RPMI8226 (cell line): Measurements from ENCODE around the gene LRP1.

ENCODE experiments used
- DNase-seq: peaks from one replicate; pipeline ENCODE4 v3.0.0-alpha.2; 2015

LRP1 gene

DNA sequence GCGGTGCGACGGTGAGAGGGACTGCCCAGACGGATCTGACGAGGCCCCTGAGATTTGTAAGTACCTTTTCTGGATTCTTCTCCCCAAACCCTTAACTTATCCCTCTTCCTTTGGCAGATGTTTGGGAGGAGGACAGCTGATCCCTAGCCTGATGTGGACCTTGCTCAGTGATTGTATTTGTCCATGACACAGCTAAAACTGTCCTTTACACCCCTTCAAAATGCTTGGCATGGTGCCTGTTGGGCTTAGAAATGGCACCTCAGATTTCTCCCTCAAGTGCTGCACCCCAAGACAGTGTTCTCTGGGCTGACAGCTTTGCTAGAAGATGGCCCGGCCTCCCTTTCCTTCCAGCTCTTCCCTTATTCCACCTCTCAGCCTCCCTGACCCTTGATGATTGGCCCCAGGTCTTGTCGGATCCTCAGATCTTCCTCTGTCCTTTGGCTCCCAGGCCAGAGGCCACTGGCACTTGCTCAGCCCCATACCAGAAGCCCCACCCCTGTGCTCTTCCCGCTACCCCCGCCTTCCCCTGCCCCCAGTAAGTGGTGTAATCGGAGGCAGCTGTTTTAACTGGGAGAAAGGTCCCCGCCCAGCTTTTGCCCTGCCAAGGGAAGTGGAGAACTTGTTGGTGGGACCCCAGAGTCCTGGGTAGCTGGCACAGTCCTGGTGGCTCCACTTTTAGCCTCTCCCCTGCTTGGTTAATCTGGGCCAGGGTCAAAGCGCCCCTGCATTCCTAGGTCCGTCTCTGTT, 10.4 kb downstream of the LRP1 start:
- no peak for DNase-seq

DNA sequence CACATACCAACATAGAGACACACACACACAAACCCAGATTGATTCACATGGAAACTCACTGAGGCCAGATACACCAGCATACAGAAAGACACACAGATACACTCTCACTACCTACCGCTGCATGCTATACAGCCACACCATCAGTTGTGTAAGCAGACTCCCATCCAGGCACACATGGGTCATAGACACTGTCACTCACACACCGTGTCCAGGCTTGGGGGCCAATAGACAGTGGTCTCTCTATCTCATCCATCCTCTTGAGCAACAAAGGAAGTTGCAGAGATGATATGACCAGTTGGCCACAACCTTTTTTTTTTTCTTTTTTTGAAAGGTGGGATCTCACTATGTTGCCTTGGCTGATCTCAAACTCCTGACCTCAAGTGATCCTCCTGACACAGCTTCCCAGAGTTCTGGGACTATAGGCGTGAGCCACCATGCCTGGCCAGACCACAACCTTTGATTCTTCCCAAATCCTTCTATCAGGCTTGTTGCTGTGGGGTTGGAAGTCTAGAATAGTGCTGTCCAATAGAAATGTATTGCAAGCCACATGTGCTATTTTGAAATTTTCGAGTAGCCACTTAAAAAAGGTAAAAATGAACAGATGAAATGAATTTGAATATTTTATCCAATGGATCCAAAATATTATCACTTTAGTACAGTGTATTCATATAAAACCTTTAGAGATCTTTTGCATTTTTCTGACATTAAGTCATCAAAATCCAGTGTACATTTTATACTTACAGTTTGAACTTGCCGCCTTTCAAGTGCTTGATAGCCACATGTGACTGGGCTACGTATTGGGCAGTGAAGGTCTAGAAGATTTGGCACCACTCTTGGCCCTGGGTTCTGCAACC, 11.7 kb downstream of the LRP1 start:
- DNase-seq, result no peak

DNA sequence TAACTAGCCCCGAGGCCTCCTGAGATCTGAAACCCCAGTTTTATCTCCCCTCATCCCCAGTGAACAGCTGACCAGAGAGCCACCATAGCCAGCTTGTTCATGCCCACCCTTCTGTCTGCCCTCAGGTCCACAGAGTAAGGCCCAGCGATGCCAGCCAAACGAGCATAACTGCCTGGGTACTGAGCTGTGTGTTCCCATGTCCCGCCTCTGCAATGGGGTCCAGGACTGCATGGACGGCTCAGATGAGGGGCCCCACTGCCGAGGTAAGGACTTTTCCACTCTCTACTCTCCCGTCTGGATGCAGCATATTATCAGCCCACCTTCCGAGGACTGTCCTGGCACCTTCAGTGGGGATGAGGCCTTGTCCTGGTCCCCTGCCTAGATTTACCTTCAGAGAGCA, 13.0 kb downstream of the LRP1 start:
- no peak for DNase-seq

DNA sequence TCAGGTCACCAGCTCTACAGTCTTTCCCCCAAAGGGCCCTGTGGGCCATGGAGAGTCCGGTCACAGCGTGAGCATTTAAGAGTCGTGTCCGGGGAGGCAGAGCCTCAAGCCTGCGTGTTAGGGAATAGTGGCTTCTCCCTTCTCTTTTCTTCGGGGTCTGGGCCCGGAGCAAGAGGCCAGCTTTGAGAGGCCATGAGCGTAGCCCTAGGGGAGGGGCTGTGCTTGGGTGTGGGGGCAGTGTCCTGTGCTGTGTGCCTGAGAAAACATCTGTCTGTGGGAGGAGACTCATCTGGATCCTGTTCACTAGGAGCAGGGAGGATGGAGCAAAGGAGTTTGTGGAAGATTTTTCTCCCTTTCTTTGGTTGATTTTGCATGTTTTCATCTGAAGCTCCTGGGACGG, 13.8 kb downstream of the LRP1 start:
- DNase-seq, result no peak

DNA sequence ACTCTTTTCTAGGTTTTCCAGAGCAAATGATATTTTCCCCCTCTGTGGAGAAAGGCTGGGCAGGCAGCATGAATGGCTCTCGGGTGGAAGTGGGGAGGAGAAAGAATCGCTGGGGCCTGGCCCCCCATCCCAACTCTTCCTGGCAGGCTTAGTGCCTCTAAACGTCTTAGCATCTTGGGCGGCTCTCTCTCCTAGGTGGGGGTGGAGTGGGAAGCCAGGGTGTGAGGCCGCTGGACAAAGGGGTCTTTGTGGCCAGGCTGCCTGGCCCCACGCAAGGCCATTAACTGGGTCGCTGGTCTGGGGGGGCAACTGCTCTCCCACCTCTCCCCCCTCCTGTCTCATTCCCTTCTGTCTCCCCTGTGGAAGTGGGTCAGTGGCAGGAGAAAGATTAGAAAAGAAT, 14.4 kb downstream of the LRP1 start:
- DNase-seq, result no peak

DNA sequence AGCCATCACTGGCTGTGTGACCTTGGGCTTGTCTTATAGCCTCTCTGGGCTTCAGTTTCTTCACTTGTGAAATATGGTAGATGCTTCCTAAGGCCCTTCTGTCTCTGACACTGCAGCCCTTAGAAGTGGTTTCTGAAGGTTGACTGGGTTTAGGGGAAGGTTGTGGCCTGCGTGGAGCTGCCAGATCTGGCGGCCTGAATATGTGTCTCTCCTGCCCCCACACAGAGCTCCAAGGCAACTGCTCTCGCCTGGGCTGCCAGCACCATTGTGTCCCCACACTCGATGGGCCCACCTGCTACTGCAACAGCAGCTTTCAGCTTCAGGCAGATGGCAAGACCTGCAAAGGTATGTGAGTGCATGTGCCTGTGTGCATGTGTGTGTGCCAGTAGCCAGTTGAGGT, 15.2 kb downstream of the LRP1 start:
- DNase-seq, result no peak

DNA sequence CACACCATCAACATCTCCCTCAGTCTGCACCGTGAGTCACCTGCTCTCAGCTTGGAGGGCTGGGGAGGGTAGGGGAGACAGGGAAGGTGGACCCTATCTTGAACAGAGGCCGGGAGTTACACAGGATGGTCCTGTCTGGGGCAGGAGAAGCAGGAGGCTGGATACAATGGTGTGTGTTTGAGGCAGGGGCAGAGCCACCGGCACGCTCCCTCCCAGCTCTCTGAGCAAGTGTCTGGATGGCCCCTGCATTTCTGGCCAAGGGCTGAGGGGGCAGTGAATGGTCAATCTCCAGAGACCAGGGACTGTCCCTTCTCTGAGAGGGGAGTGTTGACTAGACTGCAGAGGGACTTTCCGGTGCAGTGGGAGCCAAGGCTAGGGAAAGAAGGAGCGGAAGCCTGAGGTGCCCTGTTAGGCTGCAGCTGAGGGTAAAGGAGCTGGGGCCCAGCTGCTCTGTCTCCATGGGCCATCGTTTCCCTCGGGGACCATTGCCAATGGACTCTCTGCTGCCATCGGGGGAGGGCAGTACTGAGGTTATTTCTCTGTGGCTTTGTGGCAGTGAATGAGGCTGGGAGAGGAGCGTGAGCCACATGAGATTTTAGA, 17.3 kb downstream of the LRP1 start:
- no peak for DNase-seq

DNA sequence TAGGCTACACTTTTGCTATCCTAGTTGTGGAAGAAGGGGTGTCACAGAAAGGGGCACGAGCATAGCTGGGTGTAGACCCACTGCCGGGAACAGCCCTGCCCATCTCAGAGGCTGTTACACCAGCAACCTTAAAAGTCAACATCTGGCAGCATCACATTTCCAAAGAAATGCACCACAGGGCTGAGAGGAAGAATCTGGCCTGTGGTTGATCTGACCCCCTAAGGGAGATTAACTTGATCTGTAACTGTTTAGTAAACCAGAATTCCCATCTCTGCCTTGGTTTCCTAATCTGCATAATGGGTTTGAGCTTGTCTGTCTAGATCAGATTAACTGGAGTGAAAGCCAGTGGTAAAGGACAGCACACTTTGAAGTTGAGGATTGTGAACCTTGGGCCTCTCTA, 17.8 kb downstream of the LRP1 start:
- no peak for DNase-seq

DNA sequence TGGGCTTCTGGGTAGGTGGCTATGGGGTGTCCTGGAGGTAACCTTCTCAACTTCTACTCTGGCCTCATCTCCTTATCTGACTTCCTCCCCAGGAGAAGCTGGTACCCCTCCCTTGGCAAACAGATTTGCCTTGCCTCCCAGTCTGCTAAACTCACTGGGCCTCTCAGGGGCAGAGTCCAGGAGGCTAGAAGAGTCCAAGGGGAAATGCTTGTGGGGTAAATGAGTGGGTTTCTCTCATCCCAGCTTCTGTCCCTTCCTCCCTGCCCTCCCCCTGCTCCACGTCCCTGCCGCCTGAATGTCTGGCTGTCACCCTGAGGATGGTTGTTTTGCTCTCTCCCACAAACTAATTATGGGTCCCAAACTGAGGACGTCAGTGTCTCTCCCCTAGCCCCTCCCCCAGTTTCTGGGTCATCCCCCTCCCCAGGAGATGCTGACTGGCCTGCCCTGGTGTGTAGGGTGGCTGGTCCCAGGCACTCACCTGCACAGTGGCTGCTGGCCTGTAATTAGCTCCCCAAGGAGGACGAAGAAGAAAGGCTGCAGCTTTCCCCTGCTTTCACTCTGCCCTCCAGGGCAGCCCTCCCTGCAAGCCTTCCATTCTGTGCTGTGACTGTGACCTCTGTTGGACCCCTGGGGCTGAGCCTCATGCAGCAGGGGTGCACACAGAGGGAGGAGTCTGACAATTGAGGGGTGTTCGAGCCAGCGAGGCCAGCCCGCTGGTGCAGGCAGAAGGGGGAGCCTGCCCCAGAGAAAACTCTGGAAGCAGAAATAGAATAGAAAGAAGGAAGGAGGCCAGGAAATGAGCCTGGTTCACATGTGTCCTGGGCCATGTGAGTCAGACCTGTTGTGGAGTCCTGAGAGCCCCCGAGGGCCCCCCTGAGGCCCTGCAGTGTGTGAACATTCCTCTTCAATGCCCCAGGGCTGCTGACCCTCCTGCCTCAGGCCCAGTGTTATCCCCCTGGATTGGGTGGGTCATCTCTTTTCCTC, 19.0 kb downstream of the LRP1 start, which contains the start of gene LRP1-AS:
Gene LRP1-AS (minus strand): TSS at position 659 of the 984 bp plus-strand sequence.
- DNase-seq, result no peak

DNA sequence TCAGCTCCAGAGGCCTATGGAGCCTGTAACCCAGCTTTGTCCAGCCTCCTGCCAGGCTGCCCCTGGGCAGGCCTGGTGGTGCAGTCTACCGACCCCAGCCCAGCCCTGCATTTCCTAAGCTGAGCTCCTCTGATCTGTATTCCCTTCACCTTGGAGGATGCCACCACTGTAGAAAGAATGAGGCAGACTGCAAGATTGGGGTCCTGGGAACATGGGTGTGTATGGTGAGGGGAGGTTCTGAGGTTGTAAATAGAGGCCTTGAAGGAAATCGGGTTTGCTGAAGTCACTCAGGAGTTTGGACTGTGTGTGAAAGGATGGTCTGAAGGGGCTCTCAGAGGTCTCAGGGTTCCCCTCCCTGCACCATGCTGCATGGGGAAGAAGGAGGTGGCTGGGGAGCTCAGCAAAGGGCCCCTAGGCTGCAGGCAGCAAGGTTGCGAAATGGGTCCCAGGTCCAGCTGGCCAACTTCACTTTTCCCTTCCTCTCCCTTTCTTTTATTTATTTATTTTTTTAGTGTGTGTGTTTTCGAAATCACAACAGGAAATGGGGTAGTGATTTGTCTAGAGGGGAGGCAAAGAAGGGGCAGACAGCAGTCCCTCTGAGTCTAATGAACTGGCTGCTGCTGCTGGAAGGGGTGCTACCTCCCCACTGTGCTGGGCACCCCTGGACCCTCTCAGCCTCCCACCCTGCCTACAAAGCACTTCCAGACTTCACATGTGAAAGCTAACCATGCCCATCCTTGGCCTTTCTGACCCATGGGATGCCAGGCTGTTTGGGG, 20.4 kb downstream of the LRP1 start:
- DNase-seq, result no peak

DNA sequence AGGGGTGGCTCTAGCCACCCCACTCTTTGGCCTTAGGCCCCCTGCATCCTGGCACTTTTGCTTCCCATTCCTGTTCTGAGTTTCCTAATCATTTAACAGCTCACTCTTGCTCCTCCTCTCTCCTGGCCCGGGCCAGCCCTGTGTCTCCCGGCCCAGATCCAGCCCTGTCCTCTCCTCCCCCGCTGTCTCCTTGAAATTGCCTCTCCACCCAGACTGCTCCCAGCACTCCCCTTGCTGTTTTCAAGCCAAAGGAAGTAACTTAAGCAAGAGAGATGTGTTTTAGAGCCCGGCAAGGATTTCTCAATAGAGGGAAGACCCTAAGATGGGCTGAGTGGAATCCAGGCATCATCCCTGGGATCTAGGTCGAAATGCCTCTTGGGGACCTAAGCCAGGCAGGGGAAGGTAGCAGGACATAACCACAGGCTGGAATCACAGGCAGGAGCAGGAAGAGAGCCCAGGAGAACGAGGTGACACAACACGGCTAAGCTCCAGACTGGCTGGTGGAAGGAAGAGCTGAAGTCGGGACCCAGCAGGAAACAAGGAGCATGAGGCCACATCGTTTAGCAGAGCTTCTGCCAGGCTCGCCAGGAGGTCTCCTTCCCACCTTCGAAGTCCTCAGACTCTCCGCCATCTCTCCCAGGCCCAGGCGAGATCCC, 21.1 kb downstream of the LRP1 start:
- DNase-seq, result no peak

DNA sequence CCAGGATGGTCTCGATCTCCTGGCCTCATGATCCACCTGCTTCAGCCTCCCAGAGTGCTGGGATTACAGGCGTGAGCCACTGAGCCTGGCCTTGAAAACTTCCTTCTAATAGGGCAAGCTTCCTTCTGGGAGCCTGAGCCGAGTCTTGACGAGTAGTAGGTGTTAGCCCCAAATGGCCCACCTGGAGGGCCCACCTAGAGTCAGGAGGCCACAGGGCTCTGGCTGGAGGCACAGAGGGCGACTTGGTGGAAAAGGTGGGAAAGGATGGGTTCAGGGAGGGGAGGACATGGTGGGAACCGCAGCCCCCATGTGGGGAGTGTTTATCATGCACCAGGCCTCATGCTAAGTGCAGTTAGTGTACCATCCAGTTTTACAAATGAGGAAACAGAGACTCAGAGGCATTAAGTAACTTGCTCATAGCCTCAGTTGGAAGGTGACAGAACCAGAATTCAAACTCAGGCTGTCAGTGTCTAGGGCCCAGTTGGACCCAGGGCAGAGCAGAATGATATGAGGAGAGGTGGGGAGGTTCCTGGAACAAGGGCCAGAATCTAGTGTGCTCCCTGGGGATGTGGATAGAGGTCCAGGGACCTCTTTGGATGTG, 22.2 kb downstream of the LRP1 start:
- no peak for DNase-seq

DNA sequence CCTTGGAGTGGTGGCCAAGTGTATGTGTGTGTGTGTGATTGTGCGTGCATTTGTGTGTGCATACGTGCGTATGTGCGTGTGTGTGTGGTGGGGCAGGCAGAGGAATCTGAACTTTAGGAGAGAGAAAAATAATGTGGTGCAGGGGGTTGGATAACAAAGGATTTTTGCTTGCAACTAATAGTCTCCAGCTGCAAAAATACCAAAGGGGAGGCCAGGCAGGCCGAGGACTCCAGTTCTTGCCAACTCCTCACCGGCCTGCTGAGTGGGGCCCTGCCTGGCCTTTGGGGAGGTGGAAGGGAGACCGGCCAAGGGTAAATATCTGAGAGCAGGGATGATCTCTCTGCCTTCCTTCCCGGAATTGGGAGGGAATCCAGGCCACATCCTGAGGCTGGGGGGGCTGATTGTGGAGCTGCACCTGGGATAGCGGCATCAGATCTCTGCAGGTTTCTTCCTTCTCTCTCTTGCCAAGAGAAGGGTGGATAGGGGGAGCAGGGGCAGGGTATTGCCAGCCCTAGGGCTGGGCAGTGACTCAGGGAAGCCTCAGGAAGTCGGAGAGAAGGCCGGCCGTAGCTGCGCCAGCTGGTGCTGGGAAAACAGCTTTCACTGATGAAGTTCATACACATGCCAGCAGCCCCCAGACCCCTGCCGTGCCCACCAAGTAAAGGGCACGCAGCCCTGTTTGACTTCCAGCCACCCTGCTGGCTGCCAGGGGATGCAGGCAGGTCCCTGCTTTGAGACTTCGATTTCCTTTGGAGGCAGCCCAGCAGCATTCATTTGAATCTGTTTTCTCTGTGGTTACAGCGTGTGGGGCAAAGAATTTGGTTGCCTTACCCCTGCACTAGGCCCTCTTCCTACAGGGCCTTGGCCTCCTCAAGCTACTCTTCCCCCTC, 23.7 kb downstream of the LRP1 start:
- no peak for DNase-seq

DNA sequence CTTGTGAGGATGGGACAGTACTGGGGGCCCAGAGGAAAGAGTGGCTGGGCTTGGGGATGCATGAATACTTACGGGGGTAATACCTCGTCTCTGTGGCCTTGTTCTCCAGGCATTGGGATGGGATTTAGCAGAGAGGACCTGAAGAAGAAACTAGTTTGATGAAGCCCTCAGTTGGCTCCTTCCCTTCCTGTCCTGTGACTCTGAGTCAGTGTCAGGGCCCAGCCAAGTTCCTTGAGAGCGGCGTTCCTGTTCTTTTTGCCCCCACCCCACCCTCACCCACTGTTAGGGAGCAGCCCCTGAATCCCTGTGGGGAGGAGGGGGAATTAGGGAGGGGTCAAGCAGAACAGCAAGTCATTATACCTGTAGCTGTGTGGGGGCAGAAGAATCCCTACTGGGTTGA, 24.4 kb downstream of the LRP1 start:
- DNase-seq, result no peak

DNA sequence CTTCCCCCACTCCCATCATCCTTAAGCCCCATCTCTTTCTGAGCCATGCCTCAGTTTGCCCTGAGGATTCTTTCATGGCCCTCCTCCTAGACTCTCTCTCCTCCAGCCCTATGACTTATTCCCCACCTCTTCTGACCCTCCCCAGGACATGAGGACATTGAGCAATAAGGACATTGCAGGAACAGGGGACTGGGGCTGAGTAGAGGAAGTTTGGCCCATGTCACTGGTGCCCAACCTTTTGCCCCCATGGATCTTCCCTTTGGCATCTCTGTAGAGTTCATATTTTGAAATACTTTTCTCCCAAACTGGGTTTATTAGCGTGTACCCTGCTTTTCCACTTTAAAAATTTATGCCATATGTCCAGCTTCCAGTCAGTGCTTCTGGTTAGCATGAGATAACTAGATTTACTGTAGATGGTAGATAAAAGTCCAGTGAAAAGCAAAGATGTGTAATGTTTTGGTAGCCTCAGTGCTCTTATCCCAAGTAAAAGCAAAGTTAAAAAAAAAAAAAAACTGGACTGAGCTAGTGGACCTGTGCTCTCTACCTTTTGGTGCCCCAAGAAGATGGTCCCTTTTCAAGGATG, 25.2 kb downstream of the LRP1 start:
- no peak for DNase-seq

DNA sequence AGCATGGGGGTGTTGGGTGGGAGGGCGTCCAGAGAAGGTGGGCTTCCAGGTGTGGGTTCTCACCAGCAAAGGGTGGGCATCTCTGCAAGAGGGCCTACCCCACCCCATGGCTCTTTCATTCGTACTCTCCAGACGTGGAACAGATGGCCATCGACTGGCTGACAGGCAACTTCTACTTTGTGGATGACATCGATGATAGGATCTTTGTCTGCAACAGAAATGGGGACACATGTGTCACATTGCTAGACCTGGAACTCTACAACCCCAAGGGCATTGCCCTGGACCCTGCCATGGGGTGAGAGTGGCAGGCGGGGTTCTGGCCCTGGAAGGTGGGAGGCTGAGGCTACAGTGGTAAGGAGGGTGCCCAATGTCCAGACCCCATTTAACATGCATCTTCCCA, 25.8 kb downstream of the LRP1 start:
- no peak for DNase-seq

DNA sequence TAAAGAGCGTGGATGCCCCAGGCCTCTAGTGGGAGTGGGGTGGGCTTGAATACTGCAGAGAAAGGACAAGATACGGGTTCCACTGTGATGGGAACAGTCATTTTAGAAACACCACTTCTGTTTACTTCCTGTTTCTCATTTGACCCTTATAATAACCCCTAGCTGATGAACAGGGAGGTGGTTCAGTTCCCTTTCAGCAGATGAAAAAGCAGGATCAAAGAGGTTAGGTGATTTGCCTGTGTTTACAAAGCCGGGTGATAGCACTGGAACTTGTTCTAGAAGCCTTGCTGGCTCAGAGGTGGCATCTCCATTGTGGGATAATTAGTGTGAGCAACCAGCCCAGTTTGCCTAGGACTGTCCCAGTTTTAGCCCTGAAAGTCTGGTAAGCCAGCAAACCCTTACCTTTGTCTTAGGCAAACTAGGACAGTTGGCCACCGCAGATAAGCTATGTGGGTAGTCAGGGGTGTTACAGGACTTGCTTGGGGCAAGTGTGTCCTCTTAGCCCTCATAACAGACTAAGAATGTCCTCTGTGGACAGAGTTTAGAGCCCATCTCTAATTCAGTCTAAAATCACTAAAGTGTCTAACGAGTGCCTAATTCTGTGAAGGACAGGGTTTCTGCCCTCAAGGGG, 26.6 kb downstream of the LRP1 start:
- no peak for DNase-seq

DNA sequence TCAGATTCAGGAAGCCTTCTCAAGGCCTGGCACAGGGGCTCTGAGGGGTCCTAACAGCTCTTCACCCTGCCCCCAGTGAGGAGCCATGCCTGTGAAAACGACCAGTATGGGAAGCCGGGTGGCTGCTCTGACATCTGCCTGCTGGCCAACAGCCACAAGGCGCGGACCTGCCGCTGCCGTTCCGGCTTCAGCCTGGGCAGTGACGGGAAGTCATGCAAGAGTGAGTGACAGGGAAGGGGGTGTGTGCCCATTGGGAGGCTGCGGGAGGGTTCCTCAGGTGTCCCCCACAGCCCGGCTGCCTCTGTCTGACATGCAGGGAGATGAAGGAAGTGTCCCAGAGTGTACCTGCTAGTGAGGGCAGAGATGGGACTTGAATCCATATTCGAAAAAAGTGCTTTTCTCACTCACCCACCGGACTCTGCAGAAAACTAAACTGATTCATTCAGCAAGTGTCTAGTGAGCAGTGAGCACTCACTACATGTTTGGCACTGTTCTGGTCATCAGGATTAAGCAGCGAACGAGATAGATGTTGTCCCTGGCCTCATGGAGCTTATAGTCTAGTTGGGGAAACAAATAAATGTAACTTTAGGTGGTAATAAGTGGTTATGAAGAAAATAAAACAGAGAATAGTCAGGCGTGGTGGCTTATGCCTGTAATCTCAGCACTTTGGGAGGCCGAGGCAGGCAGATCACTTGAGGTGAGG, 28.6 kb downstream of the LRP1 start:
- DNase-seq, result no peak
